B cell (primary cell): ENCODE data around the gene IFT122. TPM values are rescaled to one million over a fixed set of nuclear protein-coding genes. Genes with fewer than 3 reads are reported as not detected.
"Not testable (repeated sequence)": the region's sequence is repeated elsewhere in the genome, so short reads cannot be mapped to it uniquely, and the experiment has no call there.

ENCODE experiments used
- ATAC-seq: fragments of 200-7000 bp; cut with Tn5 transposase; one replicate; pipeline ENCODE4 v1.10.0; 2021; ENCODE audit warnings: low read depth, mild to moderate bottlenecking, moderate number of reproducible peaks, moderate library complexity
- CTCF ChIA-PET: fragments of 350-600 bp; sonication (Branson Sonifier 250); formaldehyde crosslinking; loops from one replicate; lab custom pipeline; 2021; ENCODE audit warnings: antibody characterized with exemption, inconsistent platforms; lab: Charles Lee
- POLR2A ChIA-PET: fragments of 350-600 bp; sonication (Branson Sonifier 250); formaldehyde crosslinking; loops from one replicate; lab custom pipeline; 2021; ENCODE audit warnings: antibody characterized with exemption; lab: Charles Lee
- DNase-seq: peaks from one replicate; pipeline ENCODE4 v3.0.0; 2013
- H2AFZ ChIP-seq: 2 replicates; pipeline ENCODE4 v1.6.1; 2012; ENCODE audit warnings: mild to moderate bottlenecking, low read depth, low read length; ENCODE audit not compliant: insufficient read depth, poor library complexity, severe bottlenecking
- H3K27ac ChIP-seq, 2 donors: 1 replicate in 1 of 2; 2 replicates in 1 of 2; pipeline ENCODE4 v1.5.1; 2012 to 2013; ENCODE audit warnings: low read length in 2 of 2, mild to moderate bottlenecking in 2 of 2, moderate library complexity in 1 of 2
- H3K27me3 ChIP-seq, 4 experiments: fragments of 200-600 bp in 1 of 4; sonication (generic) in 1 of 4; replicated peaks in 1 of 4; 1 replicate in 2 of 4; 2 replicates in 2 of 4; pipeline versions ENCODE4 v1.6.1 to v1.7.0; 2013 to 2016; ENCODE audit warnings: low read length in 3 of 4, mild to moderate bottlenecking in 2 of 4, mixed read lengths in 1 of 4, moderate library complexity in 1 of 4; ENCODE audit not compliant: insufficient read depth in 4 of 4, control insufficient read depth in 3 of 4; ENCODE audit errors: control extremely low read depth in 1 of 4
- H3K36me3 ChIP-seq, 2 experiments: replicated peaks in 1 of 2; 1 replicate in 1 of 2; 2 replicates in 1 of 2; pipeline versions ENCODE4 v1.6.1 to v1.7.1; 2013; ENCODE audit warnings: low read length in 1 of 2; ENCODE audit not compliant: insufficient read depth in 2 of 2, control insufficient read depth in 1 of 2; ENCODE audit errors: control extremely low read depth in 1 of 2, extremely low read depth in 1 of 2
- H3K4me1 ChIP-seq, 2 donors: fragments of 200-600 bp in 1 of 2; sonication (generic) in 1 of 2; 1 replicate in 1 of 2; 2 replicates in 1 of 2; pipeline versions ENCODE4 v1.5.1 to v1.6.1; 2013 to 2017; ENCODE audit warnings: low read length in 2 of 2; ENCODE audit not compliant: control insufficient read depth in 2 of 2, insufficient read depth in 2 of 2
- H3K4me2 ChIP-seq: replicated peaks from 2 replicates; pipeline ENCODE3; 2012; ENCODE audit warnings: mild to moderate bottlenecking, low read depth, low read length; ENCODE audit not compliant: poor library complexity, severe bottlenecking
- H3K4me3 ChIP-seq, 5 experiments: fragments of 200-600 bp in 1 of 5; sonication (generic) in 1 of 5; 1 replicate in 3 of 5; 2 replicates in 2 of 5; pipeline versions ENCODE4 v1.5.1 to v1.7.0; 2011 to 2016; ENCODE audit warnings: low read length in 4 of 5, mild to moderate bottlenecking in 4 of 5, low read depth in 2 of 5, control low read depth in 1 of 5, moderate library complexity in 1 of 5; ENCODE audit not compliant: insufficient read depth in 1 of 5; ENCODE audit errors: control extremely low read depth in 1 of 5, extremely low read depth in 1 of 5
- H3K79me2 ChIP-seq: fragments of 200-600 bp; sonication (generic); one replicate; pipeline ENCODE4 v1.6.0; 2016; ENCODE audit warnings: low read length; ENCODE audit not compliant: control insufficient read depth, insufficient read depth
- H3K9ac ChIP-seq: fragments of 200-600 bp; sonication (generic); 2 replicates; pipeline ENCODE4 v1.6.1; 2017; ENCODE audit warnings: mild to moderate bottlenecking, low read length, moderate library complexity
- H3K9me3 ChIP-seq, 3 donors: one replicate each; pipeline versions ENCODE4 v1.6.1 to v1.7.1; 2013; ENCODE audit warnings: low read length in 2 of 3; ENCODE audit not compliant: control insufficient read depth in 2 of 3, insufficient read depth in 1 of 3; ENCODE audit errors: control extremely low read depth in 1 of 3
- H4K20me1 ChIP-seq: 2 replicates; pipeline ENCODE4 v1.6.0; 2012; ENCODE audit warnings: mild to moderate bottlenecking, low read length; ENCODE audit not compliant: insufficient read depth, control insufficient read depth, poor library complexity, severe bottlenecking
- H3K27ac Mint-ChIP-seq: one replicate; pipeline ENCODE4 v1.8.0; 2021; ENCODE audit warnings: mixed read lengths
- H3K27me3 Mint-ChIP-seq: one replicate; pipeline ENCODE4 v1.8.0; 2021; ENCODE audit warnings: mixed read lengths
- H3K4me1 Mint-ChIP-seq: one replicate; pipeline ENCODE4 v1.8.0; 2021; ENCODE audit warnings: mixed read lengths
- H3K4me3 Mint-ChIP-seq: one replicate; pipeline ENCODE4 v1.8.0; 2021; ENCODE audit warnings: mixed read lengths
- H3K9me3 Mint-ChIP-seq: one replicate; pipeline ENCODE4 v1.8.0; 2022; ENCODE audit warnings: mixed read lengths; ENCODE audit not compliant: insufficient read depth
- CTCF ChIP-seq: fragments of 200-600 bp; IDR thresholded peaks from one replicate; pipeline ENCODE4 v1.8.0; 2022; ENCODE audit warnings: antibody characterized with exemption, mild to moderate bottlenecking
- EZH2 ChIP-seq: IDR thresholded peaks from 2 replicates; pipeline ENCODE4 v1.6.1; 2012; ENCODE audit warnings: borderline replicate concordance, low read depth, mild to moderate bottlenecking, moderate library complexity, low read length; ENCODE audit not compliant: insufficient read depth, poor library complexity, severe bottlenecking
- WGBS: methylation state at CpG from one replicate; pipeline ENCODE4 v1.1.5; 2013; ENCODE audit warnings: missing lambda C conversion rate; ENCODE audit not compliant: insufficient coverage; 5-methylcytosine and 5-hydroxymethylcytosine counted together
- intact Hi-C: fragments of 100-400 bp; cut with micrococcal nuclease; formaldehyde crosslinking; loops from one replicate; pipeline ENCODE4 v1.10.0; 2022
- polyA plus RNA-seq: library from polyadenylated mRNA; depleted of rRNA; stranded (reverse); fragments of >200 nt; gene quantifications from 2 replicates; pipeline ENCODE4 v1.2.3, GENCODE V29; 2012
- total RNA-seq, 2 donors: library from RNA; stranded (reverse); fragments of 120-200 nt in 1 of 2; gene quantifications; 1 replicate in 1 of 2; 2 replicates in 1 of 2; pipeline versions ENCODE4 v1.2.3 to v1.2.4, GENCODE V29; 2013 to 2022

IFT122 gene
- total and polyA plus RNA-seq, 2 donors (not counting 1 experiment from before 2014, with no cell fraction given): 14.0 to 34.3 TPM

DNA sequence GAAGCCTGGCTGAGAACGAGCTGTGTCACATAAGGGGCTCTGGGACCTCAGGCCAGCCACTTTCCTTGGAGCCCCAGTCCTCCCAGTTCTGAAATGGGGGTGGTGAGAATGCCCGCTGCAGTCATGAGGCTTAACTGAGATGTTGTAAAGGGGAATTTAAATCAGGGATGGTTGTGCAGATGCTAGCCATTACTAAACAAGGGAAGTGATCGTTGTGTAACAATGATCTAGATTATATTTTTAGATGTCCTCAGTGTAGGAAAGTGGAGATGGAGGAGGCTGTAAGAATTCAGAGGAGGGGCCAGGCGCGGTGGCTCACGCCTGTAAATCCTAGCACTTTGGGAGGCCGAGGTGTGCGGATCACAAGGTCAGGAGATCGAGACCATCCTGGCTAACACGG, 49.2 kb downstream of the IFT122 start:
- H3K27me3 Mint-ChIP-seq, H3K27me3 ChIP-seq, H3K9me3 ChIP-seq, H3K27ac ChIP-seq, H3K4me1 Mint-ChIP-seq, H3K4me3 Mint-ChIP-seq, POLR2A ChIA-PET, ATAC-seq, H3K9me3 Mint-ChIP-seq, H3K4me2 ChIP-seq, intact Hi-C loops, H3K79me2 ChIP-seq, H4K20me1 ChIP-seq, H3K4me3 ChIP-seq, DNase-seq, H3K4me1 ChIP-seq, H3K27ac Mint-ChIP-seq, H3K36me3 ChIP-seq, H2AFZ ChIP-seq, H3K9ac ChIP-seq: not testable (repeated sequence)
- WGBS: 93% methylated on average over 3 of the region's 10 CpGs
- CTCF ChIA-PET: interaction anchor here (1.3 to 4.2 kb wide), 6 partner anchors 106 to 445 kb away, joined by 3 to 35 read pairs (median 22); no protein-coding TSS in a partner anchor

DNA sequence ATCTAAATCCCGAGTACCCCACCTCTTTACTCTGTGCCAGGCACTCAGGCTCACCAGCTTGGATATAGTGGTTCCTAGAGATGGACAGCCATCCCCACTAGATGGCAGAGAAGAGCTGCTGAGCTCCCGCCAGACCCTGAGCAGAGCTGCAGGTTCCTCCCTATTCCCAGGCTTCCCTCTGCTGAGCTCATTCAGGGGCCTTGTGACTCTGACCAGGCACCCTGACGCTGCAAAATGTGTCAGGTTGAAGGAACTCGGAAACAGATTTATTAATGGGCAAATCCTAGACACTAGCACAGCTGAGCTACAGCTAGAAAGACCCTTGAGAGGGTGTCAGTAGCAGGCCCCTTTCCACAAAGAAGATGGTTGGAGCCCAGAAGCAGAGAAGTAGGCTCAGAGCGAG, 50.2 kb downstream of the IFT122 start:
- H2AFZ ChIP-seq: no peak overlapping the region
- ATAC-seq (peak; percentile 99), DNase-seq (peak; percentile 76)
- intact Hi-C loops: loop anchor here (1.0 to 5.0 kb wide), 5 partner anchors 87 to 339 kb away; no protein-coding TSS in a partner anchor
- H3K9me3 Mint-ChIP-seq: no peaks in the 10 kb centered on the region
- no peak overlapping the region for H3K9ac ChIP-seq
- no peak overlapping the region for H3K4me3 ChIP-seq
- H3K9me3 ChIP-seq: no peaks in the 10 kb centered on the region
- no peak overlapping the region for H3K27ac ChIP-seq
- peaks cover 0 to under 1% of the 10 kb centered on the region in 2 experiments for H3K36me3 ChIP-seq
- H3K27me3 Mint-ChIP-seq: no peaks in the 10 kb centered on the region
- ChIA-PET CTCF (interaction anchor here (0.6 to 5.3 kb wide), 51 partner anchors 10 to 512 kb away, joined by 3 to 163 read pairs (median 4); partner anchors contain the start of genes IFT122, MBD4 and PLXND1), POLR2A (interaction anchor here (0.5 to 1.6 kb wide), 4 partner anchors 116 to 381 kb away, joined by 3 to 8 read pairs (median 5); no protein-coding TSS in a partner anchor)
- H3K4me1 Mint-ChIP-seq: peaks cover 2% of the 10 kb centered on the region
- H3K4me1 ChIP-seq: peaks cover 0 to 3% of the 10 kb centered on the region in 2 donors
- no peak overlapping the region for H3K4me2 ChIP-seq
- H3K27ac Mint-ChIP-seq: no peak overlapping the region
- H4K20me1 ChIP-seq: no peaks in the 10 kb centered on the region
- no peaks in the 10 kb centered on the region for H3K27me3 ChIP-seq
- no peak overlapping the region for H3K4me3 Mint-ChIP-seq
- TF ChIP-seq EZH2: no peak
- peak; percentile 87 for TF ChIP-seq CTCF
- H3K79me2 ChIP-seq: no peaks in the 10 kb centered on the region
- 29% methylated on average over 4 of the region's 5 CpGs for WGBS

DNA sequence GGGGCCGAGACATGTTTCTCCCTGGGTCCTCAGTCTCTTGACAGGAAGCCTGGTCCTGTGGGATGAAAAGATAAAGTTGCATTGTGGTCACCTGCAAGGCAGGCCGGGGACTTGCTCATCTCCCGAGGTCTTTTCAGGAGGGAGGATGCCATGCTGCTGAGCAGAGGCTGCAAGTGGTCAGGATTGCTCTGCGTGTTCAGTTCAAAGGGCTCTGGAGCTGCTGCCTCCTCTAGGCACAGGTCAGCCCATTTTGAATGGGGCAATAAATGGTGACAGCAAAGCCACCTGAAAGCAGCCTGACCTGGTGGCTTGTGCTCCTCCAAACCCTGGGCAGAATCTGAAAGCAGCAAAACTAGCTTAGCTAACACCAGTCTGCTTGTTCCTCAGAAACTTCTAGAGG, 51.1 kb downstream of the IFT122 start:
- H3K9me3 Mint-ChIP-seq, ATAC-seq, H3K9me3 ChIP-seq, H3K9ac ChIP-seq, H3K36me3 ChIP-seq, H3K27ac Mint-ChIP-seq, H4K20me1 ChIP-seq, H3K27me3 ChIP-seq, H3K27ac ChIP-seq, DNase-seq, H3K4me3 Mint-ChIP-seq, H3K79me2 ChIP-seq, H3K4me1 Mint-ChIP-seq, H3K4me1 ChIP-seq, H3K4me3 ChIP-seq, H3K4me2 ChIP-seq, H3K27me3 Mint-ChIP-seq, H2AFZ ChIP-seq: not testable (repeated sequence)
- ChIA-PET POLR2A (interaction anchor here (0.6 to 1.6 kb wide), 2 partner anchors 115 to 380 kb away, joined by 3 to 6 read pairs; no protein-coding TSS in a partner anchor), CTCF (interaction anchor here (1.0 to 5.3 kb wide), 17 partner anchors 22 to 443 kb away, joined by 3 to 163 read pairs (median 19); partner anchors contain the start of genes IFT122, MBD4 and PLXND1)
- intact Hi-C loops: loop anchor here (5.0 kb wide), 1 partner anchor 86 kb away; no protein-coding TSS in a partner anchor
- WGBS: 87% methylated on average over 3 of the region's 4 CpGs
